NK-92 treated with Interleukin-12 subunit alpha and Interleukin-12 subunit beta, amount 100 ng/mL, for 24 hours (cell line): ENCODE measurements around the gene NPHP1.
"Not testable (repeated sequence)": the region's sequence is repeated elsewhere in the genome, so short reads cannot be mapped to it uniquely, and the experiment has no call there.

Experiments used
- DNase-seq: peaks from one replicate; lab custom pipeline; 2025; lab: John Stamatoyannopoulos, UW

Gene NPHP1

DNA sequence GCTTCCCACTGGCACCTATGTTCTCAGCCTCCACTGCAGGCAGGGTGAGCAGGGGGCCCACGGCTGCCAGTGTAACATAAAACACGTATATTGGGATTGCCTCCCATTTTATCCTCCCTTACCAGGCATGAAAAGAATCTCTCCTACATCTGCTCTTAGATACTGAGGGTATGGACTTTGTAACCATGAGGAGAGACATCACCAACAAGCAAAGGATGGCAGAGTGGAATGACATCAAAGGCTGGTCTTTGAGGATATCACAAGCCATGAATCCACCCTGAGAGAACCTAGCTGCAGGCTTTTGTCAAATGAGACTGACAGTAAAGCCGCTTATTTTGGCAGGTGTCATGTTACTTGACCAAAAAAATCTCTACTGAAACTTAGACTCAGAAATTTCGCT lies 7.4 kb downstream of the NPHP1 start:
- no peak for DNase-seq

DNA sequence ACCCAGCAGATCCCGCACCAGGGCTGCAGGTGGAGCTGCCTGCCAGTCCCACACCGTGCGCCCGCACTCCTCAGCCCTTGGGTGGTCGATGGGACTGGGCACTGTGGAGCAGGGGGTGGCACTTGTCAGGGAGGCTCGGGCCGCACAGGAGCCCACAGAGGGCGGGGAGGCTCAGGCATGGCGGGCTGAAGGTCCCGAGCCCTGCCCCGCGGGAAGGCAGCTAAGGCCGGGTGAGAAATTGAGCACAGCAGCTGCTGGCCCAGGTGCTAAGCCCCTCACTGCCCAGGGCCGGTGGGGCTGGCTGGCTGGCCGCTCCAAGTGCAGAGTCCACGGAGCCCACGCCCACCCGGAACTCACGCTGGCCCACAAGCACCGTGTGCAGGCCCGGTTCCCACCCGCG lies 14.6 kb downstream of the NPHP1 start:
- DNase-seq: not testable (repeated sequence)

DNA sequence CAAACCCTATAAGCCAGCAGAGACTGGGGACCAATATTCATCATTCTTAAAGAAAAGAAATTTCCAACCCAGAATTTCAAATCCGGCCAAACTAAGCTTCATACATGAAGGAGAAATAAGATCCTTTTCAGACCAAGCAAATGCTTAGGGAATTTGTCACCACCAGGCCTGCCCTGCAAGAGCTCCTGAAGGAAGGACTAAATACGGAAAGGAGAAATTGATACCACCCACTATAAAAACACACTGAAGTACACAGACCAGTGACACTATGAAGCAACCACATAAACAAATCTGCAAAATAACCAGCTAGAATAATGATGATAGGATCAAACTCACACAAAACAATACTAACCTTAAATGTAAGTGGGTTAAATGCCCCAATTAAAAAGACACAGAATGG lies 22.4 kb downstream of the NPHP1 start:
- DNase-seq: no peak

DNA sequence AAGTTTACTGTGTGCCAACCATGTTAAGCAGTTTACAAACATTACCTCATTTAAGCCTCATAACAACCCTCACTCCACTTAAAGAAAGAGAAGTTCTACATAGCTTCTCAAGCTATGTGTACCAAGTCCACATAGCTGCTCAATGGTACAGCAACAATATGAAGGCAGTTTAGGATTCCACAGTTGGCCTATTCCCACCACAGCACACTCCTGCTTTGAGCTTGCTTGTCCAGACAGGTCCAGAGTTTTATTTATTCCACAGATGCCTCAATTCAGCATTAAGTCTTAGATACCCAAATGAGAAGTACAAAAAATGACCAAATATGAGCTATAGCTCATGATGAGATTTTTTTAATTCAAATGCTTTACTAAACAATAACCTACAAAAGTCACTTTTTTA lies 24.8 kb downstream of the NPHP1 start:
- DNase-seq: no peak

DNA sequence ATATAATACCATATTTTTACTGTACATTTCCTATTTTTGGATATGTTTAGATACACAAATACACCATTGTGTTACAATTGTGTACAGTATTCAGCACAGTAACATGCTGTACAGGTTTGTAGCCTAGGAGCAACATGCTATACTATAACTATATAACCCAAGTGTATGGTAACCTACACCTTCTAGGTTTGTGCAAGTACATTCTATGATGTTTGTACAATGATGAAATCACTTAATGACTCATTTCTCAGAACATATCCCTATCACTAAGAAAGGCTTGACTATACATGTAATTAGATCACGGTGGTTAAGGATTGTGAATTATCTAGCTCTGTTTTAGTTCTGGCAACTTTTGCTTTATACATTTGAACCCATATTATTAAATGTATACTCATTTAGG lies 31.3 kb downstream of the NPHP1 start:
- no peak for DNase-seq

- DNase-seq: no peak
These were observed 32.3 kb downstream of the NPHP1 start for GRCh38 chr2:110172506-110172905.

- no peak for DNase-seq
These were observed 34.7 kb downstream of the NPHP1 start for GRCh38 chr2:110170102-110170501.

GRCh38 chr2:110167326-110168000 lies 37.4 kb downstream of the NPHP1 start:
- DNase-seq: no peak

DNA sequence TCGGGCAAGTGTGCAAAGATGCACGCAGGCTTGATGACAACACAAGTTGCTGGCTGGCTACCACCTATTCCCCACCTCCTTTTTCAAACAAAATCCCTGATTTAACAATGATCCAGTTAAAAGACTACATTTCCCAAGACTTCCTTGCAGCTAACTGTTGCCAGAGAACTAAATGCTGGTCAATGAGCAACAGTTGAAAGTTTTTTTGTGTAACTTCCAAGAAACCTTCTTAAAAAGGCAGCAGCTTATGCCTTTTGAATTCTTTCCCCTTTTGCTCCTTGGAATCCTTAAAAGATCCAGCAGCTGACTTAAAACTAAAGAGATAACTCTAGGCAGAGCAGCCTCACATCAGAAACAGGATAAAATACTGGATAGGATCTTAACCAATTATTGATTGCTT lies 38.5 kb downstream of the NPHP1 start:
- DNase-seq: no peak

GRCh38 chr2:110157153-110157793 lies 47.5 kb downstream of the NPHP1 start:
- DNase-seq: no peak

DNA sequence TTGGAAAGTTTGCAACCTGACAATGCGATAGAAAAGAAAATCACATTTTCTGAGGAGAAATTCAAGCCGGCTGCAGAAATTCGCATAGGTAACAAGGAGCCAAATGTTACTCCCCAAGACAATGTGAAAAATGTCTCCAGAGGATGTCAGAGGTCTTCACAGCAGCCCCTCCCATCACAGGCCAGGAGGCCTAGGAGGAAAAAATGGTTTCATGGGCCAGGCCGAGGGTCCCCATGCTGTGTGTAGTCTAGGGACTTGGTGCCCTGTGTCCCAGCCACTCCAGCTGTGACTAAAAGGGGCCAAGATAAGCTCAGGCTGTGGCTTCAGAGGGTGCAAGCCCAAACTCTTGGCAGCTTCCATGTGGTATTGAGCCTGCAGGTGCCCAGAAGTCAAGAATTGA lies 50.0 kb downstream of the NPHP1 start:
- not testable (repeated sequence) for DNase-seq

GRCh38 chr2:110154188-110154587 lies 50.6 kb downstream of the NPHP1 start:
- not testable (repeated sequence) for DNase-seq

- DNase-seq: no peak
These were observed 51.4 kb downstream of the NPHP1 start for GRCh38 chr2:110153416-110153815.

- no peak for DNase-seq
These were observed 51.9 kb downstream of the NPHP1 start for GRCh38 chr2:110152943-110153342.

DNA sequence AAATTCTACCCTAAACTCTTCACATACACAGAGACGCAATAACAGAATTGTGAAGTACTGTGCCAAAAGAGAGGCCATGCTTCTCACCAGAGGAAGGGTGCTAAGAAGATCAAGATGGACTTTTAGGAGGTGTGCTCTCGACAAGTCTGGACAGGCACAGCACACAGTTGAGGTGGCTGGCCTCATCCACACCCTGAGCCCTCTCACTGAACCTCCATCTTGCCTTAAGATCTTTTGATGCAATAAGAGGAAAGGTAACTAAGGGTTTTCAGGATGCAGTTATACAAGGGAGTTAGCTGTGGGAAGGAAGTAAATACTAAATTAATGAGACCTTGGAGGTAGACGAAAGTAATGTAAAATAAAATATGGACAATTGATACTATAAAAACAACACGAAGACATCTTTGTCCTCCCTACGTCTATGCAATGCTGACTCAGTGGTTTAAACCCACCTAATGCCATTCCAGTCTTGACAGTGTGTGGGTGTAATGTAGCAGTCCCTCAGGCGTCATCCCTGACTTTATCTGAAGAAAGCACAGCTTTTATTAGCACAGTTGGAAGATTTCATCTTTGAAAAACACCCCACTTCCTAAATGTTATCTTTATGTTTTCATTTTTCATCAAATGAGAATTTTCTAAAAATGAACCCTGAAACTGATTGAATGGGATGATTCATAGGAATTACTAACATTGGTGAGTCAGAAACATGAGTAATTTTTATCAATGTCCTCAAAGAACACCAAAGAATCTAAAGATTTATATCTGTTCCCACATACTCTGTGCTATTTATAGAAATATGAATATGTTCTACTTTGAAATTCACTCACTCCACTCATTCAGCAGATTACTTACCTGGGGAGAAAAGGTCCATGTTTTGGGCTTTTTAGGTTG lies 55.2 kb downstream of the NPHP1 start:
- no peak for DNase-seq

DNA sequence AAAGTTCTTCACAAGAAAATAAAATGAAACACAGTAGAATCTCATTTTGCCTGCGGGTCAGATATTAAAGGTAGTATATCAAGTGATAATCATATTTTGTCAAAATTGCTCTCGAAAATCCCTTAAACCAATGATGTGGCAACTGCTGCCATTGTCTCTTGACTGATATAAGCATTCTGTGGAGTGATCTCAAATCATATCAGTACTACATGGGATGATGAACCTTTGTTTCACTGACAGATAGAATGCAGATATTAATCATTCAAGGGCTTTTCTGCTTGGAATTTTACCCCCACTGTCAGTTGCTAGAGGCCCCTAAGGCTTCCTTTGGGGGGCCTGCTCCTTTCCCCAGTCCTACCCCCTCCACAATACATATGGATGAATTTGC lies 57.9 kb downstream of the NPHP1 start:
- no peak for DNase-seq

GRCh38 chr2:110146183-110146944 lies 58.4 kb downstream of the NPHP1 start:
- no peak for DNase-seq

GRCh38 chr2:110143982-110144381 lies 60.8 kb downstream of the NPHP1 start:
- no peak for DNase-seq

- no peak for DNase-seq
These were observed 64.4 kb downstream of the NPHP1 start for GRCh38 chr2:110140401-110140800.

DNA sequence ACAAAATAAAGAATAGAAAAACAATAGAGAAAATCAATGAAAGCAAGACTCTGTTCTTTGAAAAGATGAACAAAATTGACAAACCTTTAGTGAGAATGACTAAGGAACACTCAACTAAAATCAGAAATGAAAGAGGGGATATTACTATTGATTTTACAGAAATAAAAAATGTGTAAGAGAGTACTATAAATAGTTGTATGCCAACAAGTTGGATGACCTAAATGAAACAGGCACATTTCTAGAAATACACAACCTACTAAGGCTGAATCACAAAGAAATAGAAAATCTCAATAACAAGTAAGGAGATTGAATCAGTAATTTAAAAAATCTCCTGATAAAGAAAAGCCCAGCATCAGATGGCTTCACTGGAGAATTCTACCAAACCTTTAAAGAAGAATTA lies 70.8 kb downstream of the NPHP1 start:
- DNase-seq: no peak

DNA sequence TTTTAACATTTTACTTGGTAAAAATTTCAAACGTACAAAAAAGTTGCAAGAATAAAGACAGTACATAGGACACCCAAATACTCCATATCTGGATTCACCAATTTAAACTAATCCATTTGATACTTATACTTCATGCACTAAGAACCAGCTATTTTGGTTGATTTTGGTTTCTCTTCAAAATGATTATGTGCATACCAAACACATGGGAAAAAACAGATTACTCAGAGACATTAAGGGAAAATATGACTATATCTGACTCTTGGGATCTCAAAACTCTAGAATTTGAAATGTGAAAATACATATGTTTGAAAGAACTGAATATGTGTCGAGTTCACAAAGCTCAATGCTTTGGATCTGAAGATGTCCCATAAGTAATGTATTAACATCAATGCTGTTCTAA lies 73.6 kb downstream of the NPHP1 start:
- no peak for DNase-seq

DNA sequence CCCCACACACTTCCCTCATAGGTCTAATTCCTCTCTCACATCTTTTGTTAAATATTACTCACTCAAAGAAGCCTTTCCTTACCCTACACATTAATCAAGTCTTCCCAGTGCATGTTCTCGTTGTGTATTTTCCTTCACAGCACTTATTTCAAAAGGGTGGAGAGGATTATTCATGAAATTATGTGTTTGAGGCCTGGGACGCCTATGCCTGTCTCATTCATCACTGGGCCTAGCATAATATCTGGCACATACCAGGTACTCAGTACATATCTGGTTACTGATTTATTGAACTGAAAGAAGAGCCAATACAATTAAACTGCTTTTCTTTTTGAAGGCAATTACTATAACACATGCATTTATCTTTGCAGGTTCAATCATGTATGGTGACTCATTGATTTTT lies 74.1 kb downstream of the NPHP1 start:
- no peak for DNase-seq
